Activated gamma-delta T cell (primary cell): ENCODE results near the gene RFNG.

Source experiments
- DNase-seq: peaks from one replicate; lab custom pipeline; 2025; lab: John Stamatoyannopoulos, UW

Gene RFNG

GRCh38 chr17:82013772-82014321 lies 37.8 kb downstream of the RFNG start:
- no peak for DNase-seq

- no peak for DNase-seq
These were observed 38.3 kb downstream of the RFNG start for GRCh38 chr17:82013341-82013740.

GRCh38 chr17:82012640-82013295 lies 38.8 kb downstream of the RFNG start:
- no peak for DNase-seq

- DNase-seq: no peak
These were observed 39.4 kb downstream of the RFNG start for GRCh38 chr17:82012261-82012639.

GRCh38 chr17:82011617-82012187 lies 39.9 kb downstream of the RFNG start:
- no peak for DNase-seq

- no peak for DNase-seq
These were observed 40.8 kb downstream of the RFNG start for GRCh38 chr17:82010575-82011525.

GRCh38 chr17:82009413-82009812 lies 42.2 kb downstream of the RFNG start:
- DNase-seq: no peak

GRCh38 chr17:82008941-82009405 lies 42.6 kb downstream of the RFNG start:
- no peak for DNase-seq

- no peak for DNase-seq
These were observed 43.2 kb downstream of the RFNG start for GRCh38 chr17:82008258-82008940.

- DNase-seq: no peak
These were observed 43.9 kb downstream of the RFNG start for GRCh38 chr17:82007495-82008257.

GRCh38 chr17:82007228-82007494 lies 44.5 kb downstream of the RFNG start:
- DNase-seq: no peak

- DNase-seq: no peak
These were observed 45.0 kb downstream of the RFNG start for GRCh38 chr17:82006468-82007227.

- DNase-seq: no peak
These were observed 45.8 kb downstream of the RFNG start for GRCh38 chr17:82005701-82006348.

GRCh38 chr17:82004517-82005455 lies 46.8 kb downstream of the RFNG start:
- no peak for DNase-seq

- DNase-seq: no peak
These were observed 47.9 kb downstream of the RFNG start for GRCh38 chr17:82003411-82004381.

- no peak for DNase-seq
These were observed 50.0 kb downstream of the RFNG start for GRCh38 chr17:82001571-82002056.

GRCh38 chr17:82000803-82001570 lies 50.6 kb downstream of the RFNG start:
- no peak for DNase-seq
